Stimulated activated CD4-positive, alpha-beta T cell treated with anti-CD3 and anti-CD28 coated beads, Interleukin-15, amount 100 ng/mL, for 1 hour (primary cell): ENCODE measurements around the gene EPB41L4B.
"Not testable (repeated sequence)": the region's sequence is repeated elsewhere in the genome, so short reads cannot be mapped to it uniquely, and the experiment has no call there.

Experiments used
- DNase-seq, 2 donors: peaks; one replicate each; pipeline ENCODE4 v3.0.0-alpha.2; 2020; ENCODE audit warnings: low read depth in 1 of 2, low spot score in 1 of 2

Gene EPB41L4B

GRCh38 chr9:109320742-109321448 lies at the start of gene EPB41L4B:
EPB41L4B (minus strand) TSS chr9:109321059; CDS start chr9:109320446, 613 bp downstream.
- peak; percentile 63 to 89 for DNase-seq

DNA sequence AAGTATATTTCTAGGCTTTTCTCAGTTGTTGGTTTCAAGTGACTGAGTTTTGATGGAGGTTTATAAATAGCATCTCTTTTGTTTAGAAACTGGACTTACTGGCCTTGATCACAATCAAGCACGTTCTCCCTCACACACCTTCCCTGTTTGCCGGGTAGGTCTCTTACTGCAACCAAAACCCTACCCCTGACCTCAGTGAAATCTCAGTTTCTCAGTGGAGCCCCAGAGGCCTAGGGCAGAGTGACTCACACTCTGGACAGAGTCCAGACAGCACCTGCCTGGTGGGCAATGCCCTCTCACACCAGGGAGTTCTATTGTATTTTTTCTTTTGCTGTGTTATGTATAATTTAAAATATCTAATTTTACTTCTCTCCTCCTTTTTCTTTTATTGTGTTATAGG lies 48.4 kb upstream of the EPB41L4B start:
- no peak for DNase-seq

GRCh38 chr9:109360771-109361170 lies 39.9 kb upstream of the EPB41L4B start:
- no peak for DNase-seq

- DNase-seq, result not testable (repeated sequence)
Observed at GRCh38 chr9:109358968-109359603, 38.2 kb upstream of the EPB41L4B start.

GRCh38 chr9:109355564-109356297 lies 34.9 kb upstream of the EPB41L4B start:
- DNase-seq, result no peak

DNA sequence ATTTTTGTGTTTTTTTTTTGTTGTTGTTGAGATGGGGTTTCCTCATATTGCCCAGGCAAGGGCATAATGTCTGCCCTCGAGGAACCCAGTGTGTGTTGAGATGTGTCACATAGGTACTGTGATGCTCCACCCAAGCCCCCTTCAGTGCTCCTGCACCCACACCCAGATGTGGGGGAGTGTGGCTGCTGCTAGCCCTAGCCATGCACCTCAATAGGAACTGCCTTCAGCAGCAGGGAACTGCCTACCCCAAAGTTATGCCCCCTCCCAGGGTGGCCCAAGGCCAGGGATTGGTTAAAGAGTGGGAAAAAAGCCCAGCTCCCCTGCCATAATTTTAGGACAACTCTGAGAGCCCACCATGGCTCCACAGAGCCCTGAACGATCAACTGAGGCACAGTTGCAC lies 33.3 kb upstream of the EPB41L4B start:
- no peak for DNase-seq

DNA sequence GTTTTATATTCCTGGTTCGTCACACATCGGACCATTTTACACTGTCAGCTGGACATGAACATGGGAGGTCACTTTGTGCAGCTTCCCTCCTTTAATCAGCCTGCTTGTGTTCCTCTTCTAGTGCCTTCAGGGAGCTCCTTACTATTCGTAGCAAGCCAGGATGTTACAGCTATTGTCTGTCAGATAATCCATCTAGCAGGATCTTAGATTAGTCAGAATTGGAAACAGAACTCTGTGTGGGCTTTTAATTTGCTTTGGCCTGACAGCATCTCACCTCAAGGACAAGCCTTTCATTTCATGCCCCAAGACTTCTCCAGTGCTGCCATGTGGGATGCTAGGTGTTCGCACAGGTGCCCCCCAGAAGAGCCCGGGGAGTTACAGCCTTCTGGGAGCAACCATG lies 30.2 kb upstream of the EPB41L4B start:
- DNase-seq, result no peak

GRCh38 chr9:109349421-109349846 lies 28.6 kb upstream of the EPB41L4B start:
- DNase-seq, result no peak

DNA sequence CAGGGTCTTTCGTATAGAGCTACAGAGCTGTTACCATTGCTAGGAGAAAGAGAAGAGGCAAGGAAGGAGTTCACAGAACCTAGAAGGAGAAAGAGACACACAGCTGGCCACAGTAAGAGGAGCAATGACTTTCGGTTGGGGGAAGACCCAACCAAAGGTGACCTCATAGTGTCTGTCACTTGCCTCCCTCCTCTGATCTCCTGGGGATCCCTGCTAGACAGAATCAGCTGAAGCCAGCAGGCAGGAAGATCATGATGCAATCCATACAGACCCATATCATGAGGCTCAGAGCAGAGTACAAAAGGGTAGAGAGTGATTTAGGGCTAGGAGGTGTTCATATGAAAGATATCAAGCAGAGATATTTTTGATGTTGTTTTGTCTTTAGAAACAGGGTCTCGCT lies 26.0 kb upstream of the EPB41L4B start:
- no peak for DNase-seq

DNA sequence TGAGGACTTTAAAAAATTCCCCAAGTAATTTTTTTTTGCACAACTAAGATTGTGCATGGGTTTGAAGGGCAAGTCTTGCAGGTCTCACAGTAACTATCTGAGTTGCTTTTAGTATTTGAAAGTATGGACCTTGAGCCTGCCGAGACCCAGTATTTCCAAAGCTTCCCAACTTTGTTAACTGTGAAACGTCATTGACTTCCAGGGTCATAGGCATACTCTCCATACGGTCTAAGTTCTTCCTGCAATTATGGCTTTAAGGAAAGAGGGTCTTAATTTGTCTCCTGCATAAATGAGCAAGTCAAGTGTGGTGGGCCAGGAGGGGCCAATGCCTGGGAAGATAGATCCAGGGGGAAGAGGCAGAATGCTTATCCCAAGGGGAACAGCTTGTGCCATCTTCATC lies 24.0 kb upstream of the EPB41L4B start:
- no peak for DNase-seq

DNA sequence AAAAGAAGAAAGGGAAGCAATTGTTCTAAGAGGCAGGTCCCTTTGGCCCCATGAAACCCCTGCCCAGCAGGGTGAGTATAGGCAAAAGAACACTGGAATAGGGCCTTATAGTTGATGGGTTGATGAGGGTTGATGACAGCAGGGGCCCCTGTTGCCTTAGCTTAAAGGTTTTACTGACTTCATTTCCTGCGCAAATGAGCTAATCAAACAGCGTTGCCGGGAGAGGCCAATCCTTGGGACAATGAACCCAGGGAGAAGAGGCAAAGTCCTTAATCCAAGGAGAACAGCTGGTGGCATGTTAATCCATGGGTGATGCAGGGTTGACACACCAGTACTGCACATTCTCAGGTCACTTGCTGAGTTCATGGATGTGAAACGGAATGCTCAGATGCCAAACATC lies 22.0 kb upstream of the EPB41L4B start:
- no peak for DNase-seq

GRCh38 chr9:109341561-109341960 lies 20.7 kb upstream of the EPB41L4B start:
- no peak for DNase-seq

- DNase-seq, result not testable (repeated sequence)
Observed at GRCh38 chr9:109340979-109341378, 20.1 kb upstream of the EPB41L4B start.

DNA sequence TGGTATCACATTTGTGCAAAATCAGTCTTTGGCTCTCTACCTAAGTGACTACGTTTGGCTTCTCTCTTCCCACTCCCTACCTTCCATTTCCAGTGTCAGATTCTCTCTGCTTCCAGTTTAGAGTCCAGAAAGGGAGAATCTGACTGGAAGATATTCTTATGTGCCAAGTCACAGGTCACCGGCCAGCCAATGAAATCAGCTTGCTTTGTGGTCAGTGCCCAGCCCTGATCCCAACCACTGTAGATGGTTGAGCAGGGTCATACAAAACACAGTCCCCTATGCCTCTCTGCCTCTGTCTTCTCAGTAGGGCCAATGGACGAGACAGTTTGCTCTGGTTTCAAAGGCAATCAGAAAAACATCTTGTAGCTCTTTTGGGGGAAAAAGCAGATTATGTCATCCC lies 15.6 kb upstream of the EPB41L4B start:
- no peak for DNase-seq

- DNase-seq, result no peak
Observed at GRCh38 chr9:109335929-109336328, 15.1 kb upstream of the EPB41L4B start.

GRCh38 chr9:109335121-109335520 lies 14.3 kb upstream of the EPB41L4B start:
- DNase-seq, result no peak

GRCh38 chr9:109331353-109331752 lies 10.5 kb upstream of the EPB41L4B start:
- DNase-seq, result no peak

GRCh38 chr9:109329638-109330258 lies 8.9 kb upstream of the EPB41L4B start:
- no peak for DNase-seq

- no peak for DNase-seq
Observed at GRCh38 chr9:109328978-109329637, 8.2 kb upstream of the EPB41L4B start.

GRCh38 chr9:109325089-109325488 lies 4.2 kb upstream of the EPB41L4B start:
- DNase-seq, result no peak

DNA sequence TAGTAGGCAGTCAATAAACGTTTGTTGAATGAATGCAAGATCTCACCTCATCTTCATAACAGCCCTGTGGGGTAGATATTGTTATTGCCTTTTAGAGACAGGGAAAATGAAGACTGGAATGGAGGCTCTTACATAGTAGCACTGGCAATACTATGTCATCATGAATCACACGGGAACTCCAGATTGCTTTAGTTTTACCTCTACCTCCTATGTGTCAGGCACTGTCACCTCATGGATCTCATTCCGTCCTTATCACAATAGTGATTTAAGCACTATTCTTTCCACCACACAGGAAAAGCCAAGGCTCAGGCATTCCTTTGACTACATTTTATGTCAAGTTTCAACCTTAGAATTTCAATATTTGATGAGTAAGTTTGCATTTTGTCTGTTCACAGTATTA lies 2.9 kb upstream of the EPB41L4B start:
- no peak for DNase-seq
